Skeletal muscle satellite cell (primary cell): Measurements from ENCODE around the gene KCTD5.

ENCODE experiments used
- H3K27me3 ChIP-seq: 2 replicates; pipeline ENCODE4 v1.7.0; 2013; ENCODE audit warnings: low read length; ENCODE audit not compliant: control insufficient read depth, insufficient read depth
- H3K36me3 ChIP-seq: 2 replicates; pipeline ENCODE4 v1.7.0; 2013; ENCODE audit warnings: mild to moderate bottlenecking, control low read depth, low read length; ENCODE audit not compliant: insufficient read depth
- H3K4me1 ChIP-seq: 2 replicates; pipeline ENCODE4 v1.7.0; 2013; ENCODE audit warnings: low read length; ENCODE audit not compliant: control insufficient read depth, insufficient read depth
- H3K4me2 ChIP-seq: 2 replicates; pipeline ENCODE4 v1.7.0; 2013; ENCODE audit warnings: mild to moderate bottlenecking, low read length
- H3K4me3 ChIP-seq: 2 replicates; pipeline ENCODE4 v1.7.0; 2013; ENCODE audit warnings: low read length
- H3K9ac ChIP-seq: 2 replicates; pipeline ENCODE4 v1.7.0; 2013; ENCODE audit warnings: mild to moderate bottlenecking, low read depth, low read length, moderate library complexity
- H3K9me3 ChIP-seq: replicated peaks from 2 replicates; pipeline ENCODE4 v1.7.0; 2013; ENCODE audit warnings: mild to moderate bottlenecking, control low read depth, low read length

Gene KCTD5

GRCh38 chr16:2724088-2724676 is 41.9 kb downstream of the KCTD5 start:
- Histone ChIP-seq H3K27me3 (peaks cover 14% of the 10 kb centered on the region), H3K4me2 (no peak overlapping the region)

GRCh38 chr16:2724816-2725348 is 42.6 kb downstream of the KCTD5 start:
- Histone ChIP-seq H3K4me2 (no peak overlapping the region), H3K4me3 (no peak overlapping the region), H3K36me3 (no peaks in the 10 kb centered on the region)

More at GRCh38 chr16:2724088-2724676, 41.9 kb downstream of the KCTD5 start:
- no peak overlapping the region for H3K9ac ChIP-seq
- H3K9me3 ChIP-seq: no peaks in the 10 kb centered on the region
- peaks cover 9% of the 10 kb centered on the region for H3K4me1 ChIP-seq
- H3K36me3 ChIP-seq: no peaks in the 10 kb centered on the region
- no peak overlapping the region for H3K4me3 ChIP-seq

GRCh38 chr16:2726923-2727322 is 44.6 kb downstream of the KCTD5 start:
- H3K4me1 ChIP-seq: peaks cover 3% of the 10 kb centered on the region
- H3K9ac ChIP-seq: no peak overlapping the region
- H3K4me2 ChIP-seq: no peak overlapping the region
- no peaks in the 10 kb centered on the region for H3K9me3 ChIP-seq
- H3K36me3 ChIP-seq: no peaks in the 10 kb centered on the region
- H3K27me3 ChIP-seq: peaks cover 19% of the 10 kb centered on the region
- no peak overlapping the region for H3K4me3 ChIP-seq

More at GRCh38 chr16:2724816-2725348, 42.6 kb downstream of the KCTD5 start:
- Histone ChIP-seq H3K4me1 (peaks cover 7% of the 10 kb centered on the region), H3K9ac (no peak overlapping the region), H3K27me3 (peaks cover 14% of the 10 kb centered on the region), H3K9me3 (no peaks in the 10 kb centered on the region)

- Histone ChIP-seq H3K9me3 (no peaks in the 10 kb centered on the region), H3K36me3 (no peaks in the 10 kb centered on the region), H3K4me3 (no peak overlapping the region), H3K4me2 (no peak overlapping the region), H3K27me3 (peaks cover 19% of the 10 kb centered on the region), H3K4me1 (peaks cover 3% of the 10 kb centered on the region), H3K9ac (no peak overlapping the region)
Measured at GRCh38 chr16:2728034-2728433, 45.7 kb downstream of the KCTD5 start.

GRCh38 chr16:2734844-2735515 is 52.7 kb downstream of the KCTD5 start:
- Histone ChIP-seq H3K36me3 (no peaks in the 10 kb centered on the region), H3K9ac (no peak overlapping the region), H3K27me3 (peaks cover 6% of the 10 kb centered on the region), H3K4me2 (no peak overlapping the region), H3K9me3 (no peaks in the 10 kb centered on the region), H3K4me1 (no peaks in the 10 kb centered on the region), H3K4me3 (no peak overlapping the region)

GRCh38 chr16:2736476-2737237 is 54.3 kb downstream of the KCTD5 start:
- no peak overlapping the region for H3K4me2 ChIP-seq
- no peaks in the 10 kb centered on the region for H3K9me3 ChIP-seq
- no peak overlapping the region for H3K9ac ChIP-seq
- no peaks in the 10 kb centered on the region for H3K4me1 ChIP-seq
- H3K4me3 ChIP-seq: no peak overlapping the region
- H3K27me3 ChIP-seq: no peaks in the 10 kb centered on the region
- H3K36me3 ChIP-seq: no peaks in the 10 kb centered on the region

GRCh38 chr16:2737238-2737605 is 54.9 kb downstream of the KCTD5 start:
- Histone ChIP-seq H3K4me1 (no peaks in the 10 kb centered on the region), H3K9ac (no peak overlapping the region), H3K27me3 (no peaks in the 10 kb centered on the region), H3K36me3 (no peaks in the 10 kb centered on the region), H3K9me3 (no peaks in the 10 kb centered on the region), H3K4me3 (no peak overlapping the region), H3K4me2 (no peak overlapping the region)

- Histone ChIP-seq H3K36me3 (no peaks in the 10 kb centered on the region), H3K9me3 (no peaks in the 10 kb centered on the region), H3K4me1 (no peaks in the 10 kb centered on the region), H3K27me3 (no peaks in the 10 kb centered on the region), H3K9ac (no peak overlapping the region), H3K4me2 (no peak overlapping the region), H3K4me3 (no peak overlapping the region)
Measured at GRCh38 chr16:2737895-2738418, 55.6 kb downstream of the KCTD5 start.

- Histone ChIP-seq H3K36me3 (no peaks in the 10 kb centered on the region), H3K4me1 (no peaks in the 10 kb centered on the region), H3K4me2 (no peak overlapping the region), H3K27me3 (no peaks in the 10 kb centered on the region), H3K9ac (no peak overlapping the region), H3K9me3 (no peaks in the 10 kb centered on the region), H3K4me3 (no peak overlapping the region)
Measured at GRCh38 chr16:2738615-2739014, 56.3 kb downstream of the KCTD5 start.

GRCh38 chr16:2739625-2740430 is 57.5 kb downstream of the KCTD5 start:
- no peaks in the 10 kb centered on the region for H3K36me3 ChIP-seq
- no peak overlapping the region for H3K4me2 ChIP-seq
- H3K27me3 ChIP-seq: peaks cover 3% of the 10 kb centered on the region
- no peaks in the 10 kb centered on the region for H3K9me3 ChIP-seq
- no peaks in the 10 kb centered on the region for H3K4me1 ChIP-seq
- no peak overlapping the region for H3K9ac ChIP-seq
- no peak overlapping the region for H3K4me3 ChIP-seq

- no peaks in the 10 kb centered on the region for H3K4me1 ChIP-seq
- no peak overlapping the region for H3K4me3 ChIP-seq
- no peaks in the 10 kb centered on the region for H3K36me3 ChIP-seq
- H3K4me2 ChIP-seq: no peak overlapping the region
- peaks cover 3% of the 10 kb centered on the region for H3K27me3 ChIP-seq
- H3K9ac ChIP-seq: no peak overlapping the region
- H3K9me3 ChIP-seq: no peaks in the 10 kb centered on the region
Measured at GRCh38 chr16:2740476-2740875, 58.2 kb downstream of the KCTD5 start.
